Trophoblast cell (in vitro differentiated cells and primary cell): ENCODE measurements around the gene ANGPT4.

Source experiments
- DNase-seq, 2 donors: peaks; one replicate each; pipeline ENCODE4 v3.0.0-alpha.2; 2016
- H2AFZ ChIP-seq: 2 replicates; pipeline ENCODE4 v1.6.1; 2013; ENCODE audit warnings: low read length, moderate library complexity, mild to moderate bottlenecking; ENCODE audit not compliant: insufficient read depth, poor library complexity
- H2AK5ac ChIP-seq: 2 replicates; pipeline ENCODE4 v1.6.1; 2013; ENCODE audit warnings: mild to moderate bottlenecking, low read length
- H2BK120ac ChIP-seq: 2 replicates; pipeline ENCODE4 v1.6.1; 2013; ENCODE audit warnings: low read length, mild to moderate bottlenecking, moderate library complexity; ENCODE audit not compliant: insufficient read depth, poor library complexity
- H2BK12ac ChIP-seq: 2 replicates; pipeline ENCODE4 v1.6.1; 2013; ENCODE audit warnings: mild to moderate bottlenecking, low read length, moderate library complexity
- H2BK5ac ChIP-seq: 2 replicates; pipeline ENCODE4 v1.6.1; 2013; ENCODE audit warnings: low read length, low read depth, moderate library complexity, mild to moderate bottlenecking; ENCODE audit not compliant: poor library complexity
- H3K14ac ChIP-seq: 2 replicates; pipeline ENCODE4 v1.6.1; 2013; ENCODE audit warnings: mild to moderate bottlenecking, low read length
- H3K18ac ChIP-seq: 2 replicates; pipeline ENCODE4 v1.6.1; 2013; ENCODE audit warnings: mild to moderate bottlenecking, low read length
- H3K23ac ChIP-seq: 2 replicates; pipeline ENCODE4 v1.6.1; 2013; ENCODE audit warnings: low read length
- H3K27ac ChIP-seq: 2 replicates; pipeline ENCODE4 v1.5.1; 2013; ENCODE audit warnings: low read depth, mild to moderate bottlenecking, inconsistent platforms, low read length, moderate library complexity
- H3K27me3 ChIP-seq: 2 replicates; pipeline ENCODE4 v1.6.1; 2013; ENCODE audit warnings: inconsistent platforms, mild to moderate bottlenecking, low read length, moderate library complexity; ENCODE audit not compliant: insufficient read depth
- H3K36me3 ChIP-seq, 2 experiments: 1 replicate in 1 of 2; 2 replicates in 1 of 2; pipeline ENCODE4 v1.6.1; 2013; ENCODE audit warnings: low read length in 2 of 2, mild to moderate bottlenecking in 2 of 2, moderate library complexity in 1 of 2; ENCODE audit not compliant: insufficient read depth in 2 of 2, control insufficient read depth in 1 of 2
- H3K4ac ChIP-seq: 2 replicates; pipeline ENCODE4 v1.6.1; 2013; ENCODE audit warnings: low read depth, mild to moderate bottlenecking, low read length, moderate library complexity
- H3K4me1 ChIP-seq, 2 experiments: 1 replicate in 1 of 2; 2 replicates in 1 of 2; pipeline ENCODE4 v1.6.1; 2013; ENCODE audit warnings: low read length in 2 of 2, mild to moderate bottlenecking in 2 of 2, moderate library complexity in 1 of 2; ENCODE audit not compliant: insufficient read depth in 2 of 2, control insufficient read depth in 1 of 2
- H3K4me2 ChIP-seq: 2 replicates; pipeline ENCODE4 v1.6.1; 2013; ENCODE audit warnings: inconsistent platforms, mild to moderate bottlenecking, low read length, moderate library complexity
- H3K4me3 ChIP-seq: 2 replicates; pipeline ENCODE4 v1.5.1; 2013; ENCODE audit warnings: mild to moderate bottlenecking, low read depth, low read length, inconsistent platforms
- H3K79me1 ChIP-seq: one replicate; pipeline ENCODE4 v1.6.1; 2013; ENCODE audit warnings: low read length
- H3K79me2 ChIP-seq: 2 replicates; pipeline ENCODE4 v1.6.1; 2013; ENCODE audit warnings: low read length, mild to moderate bottlenecking; ENCODE audit not compliant: control insufficient read depth, insufficient read depth, poor library complexity
- H3K9ac ChIP-seq: 2 replicates; pipeline ENCODE4 v1.6.1; 2013; ENCODE audit warnings: mild to moderate bottlenecking, low read length
- H3K9me3 ChIP-seq: 2 replicates; pipeline ENCODE4 v1.6.1; 2013; ENCODE audit warnings: low read depth, mild to moderate bottlenecking, control low read depth, inconsistent platforms, low read length; ENCODE audit not compliant: insufficient read depth
- H4K12ac ChIP-seq: 2 replicates; pipeline ENCODE4 v1.6.1; 2013; ENCODE audit warnings: low read depth, mild to moderate bottlenecking, low read length, moderate library complexity
- H4K8ac ChIP-seq: 2 replicates; pipeline ENCODE4 v1.6.1; 2013; ENCODE audit warnings: low read depth, mild to moderate bottlenecking, low read length, moderate library complexity
- H4K91ac ChIP-seq: one replicate; pipeline ENCODE4 v1.6.1; 2013; ENCODE audit warnings: low read depth, mild to moderate bottlenecking, low read length, moderate library complexity
- WGBS: extraction: QIAGEN DNeasy Blood & Tissue Kit; methylation state at CpG from one replicate; pipeline ENCODE4 v1.1.7; 2013; ENCODE audit warnings: missing lambda C conversion rate; ENCODE audit not compliant: insufficient read length, insufficient coverage; ENCODE audit errors: extremely low coverage; 5-methylcytosine and 5-hydroxymethylcytosine counted together

ANGPT4 gene

DNA sequence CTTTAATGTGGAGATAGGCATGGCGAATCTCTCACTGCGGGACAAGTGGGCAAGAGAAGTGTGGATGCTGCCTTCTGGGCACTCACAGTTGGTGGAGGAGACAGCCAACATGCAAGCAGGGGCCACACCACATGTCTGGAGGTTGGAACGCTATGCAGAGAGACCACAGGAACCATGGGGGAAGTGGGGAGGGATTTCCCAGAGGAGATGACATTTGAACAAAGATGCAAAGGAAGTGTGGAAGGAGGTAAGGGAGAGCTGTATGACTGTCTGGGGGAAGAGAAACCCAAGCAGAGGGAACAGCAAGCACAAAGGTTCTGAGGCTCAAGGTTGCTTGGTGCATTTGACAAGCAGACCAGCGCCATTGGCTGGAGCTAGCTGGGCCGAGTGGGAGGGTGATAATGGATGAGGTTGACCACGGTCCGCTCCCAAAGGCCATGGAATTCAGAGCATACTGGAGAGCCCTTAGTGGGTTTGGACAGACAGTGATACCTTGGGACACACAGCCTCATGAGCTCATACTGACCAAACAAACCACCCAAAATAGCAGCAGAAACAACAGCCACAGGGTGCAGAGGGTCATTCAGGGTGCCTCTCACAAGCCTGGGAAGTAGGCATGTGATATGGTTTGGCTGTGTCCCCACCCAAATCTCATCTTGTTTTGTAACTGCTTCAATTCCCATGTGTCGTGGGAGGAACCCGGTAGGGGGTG is 90.3 kb downstream of the ANGPT4 start:
- no peak overlapping the region for H3K23ac ChIP-seq
- H3K4me3 ChIP-seq: no peak overlapping the region

DNA sequence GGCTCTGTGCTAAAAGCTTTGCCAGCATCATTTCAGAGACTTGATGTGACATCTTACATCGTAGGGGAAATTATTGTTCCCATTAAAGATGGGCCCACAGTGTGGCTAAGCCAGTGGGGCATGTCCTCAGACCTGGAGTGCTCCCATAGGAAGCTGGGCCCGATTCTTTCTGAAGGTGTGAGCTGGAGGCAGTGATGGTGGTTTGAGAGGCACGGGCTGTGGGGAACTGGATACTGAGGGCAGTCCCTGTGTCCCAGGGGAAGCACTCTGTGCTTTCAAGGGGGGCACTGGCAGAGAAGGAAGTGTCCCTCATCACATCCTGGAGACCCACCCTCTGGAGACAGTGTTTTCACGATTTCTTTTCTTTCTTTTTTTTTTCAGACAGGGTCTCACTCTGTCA is 91.2 kb downstream of the ANGPT4 start:
- Histone ChIP-seq H3K4ac (no peak overlapping the region), H2BK12ac (no peak overlapping the region), H3K27me3 (no peaks in the 10 kb centered on the region), H2AFZ (no peak overlapping the region), H3K36me3 (no peaks in the 10 kb centered on the region), H3K18ac (no peak overlapping the region), H3K9ac (no peak overlapping the region), H3K9me3 (no peaks in the 10 kb centered on the region), H3K14ac (no peak overlapping the region), H3K4me1 (peaks cover 0 to 2% of the 10 kb centered on the region in 2 experiments), H3K79me1 (no peaks in the 10 kb centered on the region), H3K79me2 (no peaks in the 10 kb centered on the region), H3K23ac (no peak overlapping the region), H4K12ac (no peak overlapping the region), H2BK5ac (no peak overlapping the region), H2AK5ac (no peak overlapping the region), H2BK120ac (no peak overlapping the region), H3K4me2 (no peak overlapping the region), H3K27ac (no peak overlapping the region), H4K8ac (no peak overlapping the region), H4K91ac (no peak overlapping the region), H3K4me3 (no peak overlapping the region)
- no peak for DNase-seq
- no CpG with 5 or more reads among the region's 4 CpGs for WGBS

More for the DNA sequence above, 90.3 kb downstream of the ANGPT4 start:
- WGBS: no CpG with 5 or more reads among the region's 9 CpGs
- H3K36me3 ChIP-seq: no peaks in the 10 kb centered on the region
- H3K4ac ChIP-seq: no peak overlapping the region
- no peak overlapping the region for H3K18ac ChIP-seq
- H3K27me3 ChIP-seq: no peaks in the 10 kb centered on the region
- H4K91ac ChIP-seq: no peak overlapping the region
- no peak for DNase-seq
- H4K8ac ChIP-seq: no peak overlapping the region
- no peak overlapping the region for H2BK120ac ChIP-seq
- no peak overlapping the region for H4K12ac ChIP-seq
- no peak overlapping the region for H3K9ac ChIP-seq
- no peaks in the 10 kb centered on the region for H3K79me1 ChIP-seq
- H2AK5ac ChIP-seq: no peak overlapping the region
- H3K27ac ChIP-seq: no peak overlapping the region
- H3K4me1 ChIP-seq: peaks cover 0 to 2% of the 10 kb centered on the region in 2 experiments
- H2BK5ac ChIP-seq: no peak overlapping the region
- H3K79me2 ChIP-seq: no peaks in the 10 kb centered on the region
- no peak overlapping the region for H2BK12ac ChIP-seq
- no peak overlapping the region for H2AFZ ChIP-seq
- H3K9me3 ChIP-seq: no peaks in the 10 kb centered on the region
- H3K4me2 ChIP-seq: no peak overlapping the region
- no peak overlapping the region for H3K14ac ChIP-seq

DNA sequence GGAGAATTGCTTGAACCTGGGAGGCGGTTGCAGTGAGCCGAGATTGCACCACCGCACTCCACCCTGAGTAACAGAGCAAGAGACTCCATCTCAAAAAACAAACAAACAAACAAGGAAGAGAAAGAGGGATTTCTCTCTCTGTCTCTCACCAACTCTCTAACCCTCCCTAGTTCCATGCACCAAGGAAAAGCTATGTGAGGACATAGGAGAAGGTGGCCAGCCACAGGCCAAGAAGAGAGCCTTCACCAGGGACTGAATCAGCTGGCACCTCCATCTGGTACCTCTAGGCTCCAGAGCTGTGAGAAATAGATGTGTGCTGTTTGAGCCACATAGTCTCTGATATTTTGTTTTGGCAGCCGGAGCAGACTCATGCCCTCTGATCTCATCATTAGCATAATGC is 91.6 kb downstream of the ANGPT4 start:
- Histone ChIP-seq H3K4me3 (no peak overlapping the region), H3K9me3 (no peaks in the 10 kb centered on the region), H4K12ac (no peak overlapping the region), H3K27me3 (no peaks in the 10 kb centered on the region), H3K4me2 (no peak overlapping the region), H3K36me3 (no peaks in the 10 kb centered on the region), H3K9ac (no peak overlapping the region), H3K79me1 (no peaks in the 10 kb centered on the region), H2BK5ac (no peak overlapping the region), H3K4ac (no peak overlapping the region), H4K8ac (no peak overlapping the region), H2AK5ac (no peak overlapping the region), H3K14ac (no peak overlapping the region), H2AFZ (no peak overlapping the region), H4K91ac (no peak overlapping the region), H3K18ac (no peak overlapping the region), H3K4me1 (peaks cover 0 to 2% of the 10 kb centered on the region in 2 experiments), H3K79me2 (no peaks in the 10 kb centered on the region), H2BK120ac (no peak overlapping the region), H2BK12ac (no peak overlapping the region), H3K23ac (no peak overlapping the region), H3K27ac (no peak overlapping the region)
- peak in 1 of 2 donors; percentile 53 for DNase-seq
- WGBS: no CpG with 5 or more reads among the region's 4 CpGs

DNA sequence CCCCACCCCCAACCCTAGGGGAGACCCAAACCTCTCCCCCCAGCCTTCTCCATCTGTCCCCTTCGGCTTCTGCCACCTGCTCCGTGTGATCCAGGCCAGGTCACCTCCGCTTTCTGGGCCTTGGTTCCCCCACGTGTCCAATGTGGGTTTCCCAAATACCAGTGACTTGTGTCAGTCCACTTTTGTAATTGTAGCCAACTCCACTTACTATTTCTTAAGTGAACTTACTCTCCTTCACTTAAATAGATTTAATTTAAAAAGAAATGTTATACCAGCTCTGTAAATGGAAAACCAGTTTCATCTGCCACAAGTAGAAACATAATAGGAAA is 92.6 kb downstream of the ANGPT4 start:
- Histone ChIP-seq H3K9ac (no peak overlapping the region), H3K27me3 (no peaks in the 10 kb centered on the region), H3K79me2 (no peaks in the 10 kb centered on the region), H3K18ac (no peak overlapping the region), H2BK12ac (no peak overlapping the region), H2BK120ac (no peak overlapping the region), H3K23ac (no peak overlapping the region), H4K8ac (no peak overlapping the region), H3K4me1 (peaks cover 0 to 2% of the 10 kb centered on the region in 2 experiments), H2AFZ (no peak overlapping the region), H3K4ac (no peak overlapping the region), H3K27ac (no peak overlapping the region), H3K36me3 (no peaks in the 10 kb centered on the region), H3K14ac (no peak overlapping the region), H3K4me3 (no peak overlapping the region), H3K79me1 (no peaks in the 10 kb centered on the region), H4K91ac (no peak overlapping the region), H4K12ac (no peak overlapping the region), H2BK5ac (no peak overlapping the region), H3K9me3 (no peaks in the 10 kb centered on the region), H3K4me2 (no peak overlapping the region), H2AK5ac (no peak overlapping the region)
- peak in 1 of 2 donors; percentile 27 for DNase-seq
- WGBS: no CpG with 5 or more reads among the region's 4 CpGs
